Testis (tissue), 3 donors: ENCODE measurements around the gene RRP1. TPM values are rescaled to one million over a fixed set of nuclear protein-coding genes. Genes with fewer than 3 reads are reported as not detected.

Experiments
- DNase-seq: peaks from one replicate; pipeline ENCODE4 v3.0.0-alpha.2; 2019
- H3K27ac ChIP-seq, 2 donors: fragments of 200-600 bp; sonication (generic); one replicate each; pipeline ENCODE4 v1.5.1; 2019
- H3K27me3 ChIP-seq: fragments of 200-600 bp; sonication (generic); one replicate; pipeline ENCODE4 v1.5.1; 2019
- H3K36me3 ChIP-seq: fragments of 200-600 bp; sonication (generic); one replicate; pipeline ENCODE4 v1.5.1; 2017; ENCODE audit warnings: low read depth; ENCODE audit errors: missing control alignments
- H3K4me1 ChIP-seq: fragments of 200-600 bp; sonication (generic); one replicate; pipeline ENCODE4 v1.5.1; 2019
- H3K4me3 ChIP-seq, 2 donors: fragments of 200-600 bp; sonication (generic); one replicate each; pipeline ENCODE4 v1.5.1; 2017 to 2019
- H3K9me3 ChIP-seq: fragments of 200-600 bp; sonication (generic); one replicate; pipeline ENCODE4 v1.5.1; 2017
- POLR2A ChIP-seq: fragments of 450-650 bp; IDR thresholded peaks from one replicate; pipeline ENCODE4 v1.6.1; 2017; ENCODE audit warnings: antibody characterized with exemption, mild to moderate bottlenecking, moderate library complexity
- WGBS, 2 donors: methylation state at CpG; one replicate each; pipeline ENCODE4 v1.1.5; 2018; 5-methylcytosine and 5-hydroxymethylcytosine counted together
- intact Hi-C: fragments of 100-400 bp; cut with DNase I; formaldehyde crosslinking; loops from one replicate; pipeline ENCODE4 v1.15.1; 2023; ENCODE audit warnings: low total_unique reads
- polyA plus RNA-seq: library from polyadenylated mRNA; stranded (reverse); fragments of 350-450 nt; fragmentation: Illumina TruSeq; extraction: RNeasy Lipid Tissue Mini Kit (QIAGEN cat#74804); gene quantifications from one replicate; pipeline ENCODE4 v1.2.3, GENCODE V29; 2014; ENCODE audit warnings: low read depth, low replicate concordance; ENCODE audit not compliant: insufficient read depth
- total RNA-seq, 2 donors: library from RNA; depleted of rRNA; stranded (reverse); fragments of >200 nt; gene quantifications; one replicate each; pipeline ENCODE4 v1.2.3, GENCODE V29; 2016
- TF ChIP-seq, protein P1 (sequence below), 3 experiments: fragments of 450-650 bp in 2 of 3; fragments of 200-600 bp in 1 of 3; sonication (generic) in 1 of 3; IDR thresholded peaks; one replicate each; pipeline ENCODE4 v1.5.1; 2016 to 2019; ENCODE audit warnings: antibody characterized with exemption in 3 of 3, mild to moderate bottlenecking in 2 of 3, moderate library complexity in 1 of 3

Gene RRP1
- total and polyA plus RNA-seq, 3 donors from 2014 or later: 21.1 to 40.2 (median 33.6) TPM

DNA sequence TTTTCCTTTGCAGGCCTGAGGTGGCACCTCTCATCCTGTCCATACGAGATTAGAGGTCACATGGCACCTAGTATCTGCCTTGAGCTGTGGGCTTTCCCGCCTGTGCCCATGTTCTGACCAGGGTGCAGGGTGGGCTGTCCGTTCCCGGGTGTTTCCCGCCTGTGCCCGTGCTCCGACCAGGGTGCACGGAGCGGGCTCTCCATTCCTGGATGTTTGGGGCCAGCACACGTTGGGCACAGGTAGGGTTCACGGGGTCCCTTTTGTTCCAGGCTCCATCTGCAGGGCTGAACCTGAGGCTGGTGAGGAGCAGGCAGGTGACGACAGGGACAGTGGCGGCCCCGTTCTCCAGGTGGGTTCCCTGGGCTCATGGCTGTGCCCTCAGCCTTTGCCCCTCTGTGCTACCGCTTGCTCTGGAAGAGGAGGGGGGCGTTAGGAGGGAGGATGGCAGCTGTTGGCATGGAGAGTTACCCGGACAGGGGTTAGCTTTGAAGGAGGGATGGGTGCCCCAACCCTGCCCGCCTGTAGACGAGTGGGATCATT, 10.0 kb downstream of the RRP1 start:
- H3K27me3 ChIP-seq: no peaks in the 10 kb centered on the region
- 91 to 92% methylated on average over 7 to 19 of the region's 19 CpGs for WGBS, 2 donors
- peaks cover 3% of the 10 kb centered on the region for H3K4me1 ChIP-seq
- H3K4me3 ChIP-seq: no peak overlapping the region
- H3K9me3 ChIP-seq: no peaks in the 10 kb centered on the region
- TF ChIP-seq, protein P1, sequence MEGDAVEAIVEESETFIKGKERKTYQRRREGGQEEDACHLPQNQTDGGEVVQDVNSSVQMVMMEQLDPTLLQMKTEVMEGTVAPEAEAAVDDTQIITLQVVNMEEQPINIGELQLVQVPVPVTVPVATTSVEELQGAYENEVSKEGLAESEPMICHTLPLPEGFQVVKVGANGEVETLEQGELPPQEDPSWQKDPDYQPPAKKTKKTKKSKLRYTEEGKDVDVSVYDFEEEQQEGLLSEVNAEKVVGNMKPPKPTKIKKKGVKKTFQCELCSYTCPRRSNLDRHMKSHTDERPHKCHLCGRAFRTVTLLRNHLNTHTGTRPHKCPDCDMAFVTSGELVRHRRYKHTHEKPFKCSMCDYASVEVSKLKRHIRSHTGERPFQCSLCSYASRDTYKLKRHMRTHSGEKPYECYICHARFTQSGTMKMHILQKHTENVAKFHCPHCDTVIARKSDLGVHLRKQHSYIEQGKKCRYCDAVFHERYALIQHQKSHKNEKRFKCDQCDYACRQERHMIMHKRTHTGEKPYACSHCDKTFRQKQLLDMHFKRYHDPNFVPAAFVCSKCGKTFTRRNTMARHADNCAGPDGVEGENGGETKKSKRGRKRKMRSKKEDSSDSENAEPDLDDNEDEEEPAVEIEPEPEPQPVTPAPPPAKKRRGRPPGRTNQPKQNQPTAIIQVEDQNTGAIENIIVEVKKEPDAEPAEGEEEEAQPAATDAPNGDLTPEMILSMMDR (IDR thresholded peaks at IDR 0.05): no peak
- TF ChIP-seq POLR2A: no peak
- no peak overlapping the region for H3K27ac ChIP-seq
- intact Hi-C loops: no loop called here
- no peak for DNase-seq
- no peaks in the 10 kb centered on the region for H3K36me3 ChIP-seq

DNA sequence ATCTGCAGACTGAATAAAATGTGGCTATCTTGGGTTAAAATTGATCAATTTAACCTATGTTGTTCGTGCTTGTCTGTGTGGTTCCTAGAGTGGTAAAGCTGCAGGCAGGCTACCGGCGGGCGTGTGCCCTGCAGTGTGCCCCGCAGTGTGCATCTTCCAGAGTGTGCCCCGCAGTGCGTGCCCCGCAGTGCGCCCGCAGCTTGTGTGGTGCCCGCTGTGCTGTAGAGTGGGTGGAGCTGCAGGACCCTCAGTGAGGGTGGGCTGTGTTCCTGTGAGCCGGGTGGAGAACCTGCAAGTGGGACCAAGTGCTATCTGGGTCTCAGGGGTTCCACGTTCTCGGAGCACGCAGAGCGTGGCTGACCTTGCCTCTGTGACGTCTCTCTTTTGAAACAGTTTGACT, 10.7 kb downstream of the RRP1 start:
- Histone ChIP-seq H3K27ac (no peak overlapping the region), H3K4me1 (no peaks in the 10 kb centered on the region), H3K4me3 (no peak overlapping the region), H3K9me3 (no peaks in the 10 kb centered on the region), H3K36me3 (no peaks in the 10 kb centered on the region), H3K27me3 (no peaks in the 10 kb centered on the region)
- DNase-seq: no peak
- intact Hi-C loops: no loop called here
- TF ChIP-seq, protein P1 (IDR thresholded peaks at IDR 0.05): no peak
- TF ChIP-seq POLR2A: no peak
- WGBS, 2 donors: 93 to 99% methylated on average over 8 to 17 of the region's 17 CpGs

DNA sequence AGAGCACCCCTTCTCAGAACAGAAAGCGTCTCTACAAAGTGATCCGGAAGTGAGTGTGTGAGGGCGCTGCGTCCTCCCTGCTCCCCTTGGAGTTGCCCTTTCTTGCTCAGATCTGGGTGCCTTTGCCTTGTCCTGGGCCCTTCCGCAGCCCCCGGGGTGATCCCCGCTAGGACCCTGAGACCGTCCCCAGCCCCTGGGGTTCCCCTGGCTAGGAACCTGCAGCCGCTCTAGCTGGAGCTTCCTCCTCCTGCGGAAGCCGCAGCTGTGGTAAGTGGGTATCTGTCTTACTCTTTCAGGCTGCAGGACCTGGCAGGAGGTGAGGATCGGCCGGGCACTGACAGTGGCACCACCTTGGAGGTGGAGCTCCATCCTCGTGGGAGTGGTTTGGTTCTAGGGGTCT, 11.2 kb downstream of the RRP1 start:
- H3K27ac ChIP-seq: no peak overlapping the region
- no peak for TF ChIP-seq POLR2A
- TF ChIP-seq, protein P1 (IDR thresholded peaks at IDR 0.05): no peak
- no peaks in the 10 kb centered on the region for H3K4me1 ChIP-seq
- H3K4me3 ChIP-seq: no peak overlapping the region
- no peaks in the 10 kb centered on the region for H3K9me3 ChIP-seq
- H3K27me3 ChIP-seq: no peaks in the 10 kb centered on the region
- no peak for DNase-seq
- intact Hi-C loops: no loop called here
- 85 to 91% methylated on average over 14 of the region's 14 CpGs for WGBS, 2 donors
- no peaks in the 10 kb centered on the region for H3K36me3 ChIP-seq

DNA sequence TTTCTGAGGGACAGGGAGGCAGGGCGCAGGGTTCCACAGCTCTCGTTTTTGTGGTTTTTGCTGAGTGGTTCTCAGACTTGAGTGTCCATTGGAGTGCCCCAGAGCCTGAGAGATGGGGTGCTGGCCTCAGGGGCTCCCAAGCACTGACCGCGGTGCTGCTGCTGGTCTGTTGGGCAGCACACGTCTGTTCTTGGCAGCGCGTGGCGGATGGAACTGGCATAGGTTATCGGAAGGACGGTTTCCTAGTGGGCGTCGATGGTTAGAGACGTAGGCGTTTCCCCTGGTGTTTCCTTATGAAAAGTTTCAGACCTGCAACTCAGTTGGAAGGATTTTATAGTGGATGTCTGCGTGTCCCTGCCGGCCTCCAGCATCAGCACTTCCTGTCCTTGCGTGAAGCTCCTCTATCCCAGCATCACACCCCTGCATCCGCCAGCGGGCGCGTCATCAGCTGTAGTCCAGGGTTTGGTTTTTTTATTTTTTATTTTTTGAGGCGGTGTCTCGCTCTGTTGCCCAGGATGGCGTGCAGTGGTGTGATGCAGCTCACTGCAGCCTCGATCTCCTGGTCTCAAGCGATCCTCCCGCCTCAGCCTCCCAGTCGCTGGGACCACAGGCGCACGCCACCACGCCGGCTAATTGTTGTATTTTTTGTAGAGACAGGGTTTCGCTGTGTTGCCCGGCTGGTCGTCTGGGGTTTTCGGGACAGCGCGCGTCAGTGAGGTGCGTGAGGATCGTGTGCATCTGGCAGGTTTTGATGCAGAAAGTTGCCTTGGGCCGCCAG, 11.8 kb downstream of the RRP1 start:
- H3K4me3 ChIP-seq: no peak overlapping the region
- no peaks in the 10 kb centered on the region for H3K27me3 ChIP-seq
- 95% methylated on average over 40 to 41 of the region's 42 CpGs for WGBS, 2 donors
- no peak overlapping the region for H3K27ac ChIP-seq
- no peak for TF ChIP-seq POLR2A
- TF ChIP-seq, protein P1 (IDR thresholded peaks at IDR 0.05): no peak
- H3K4me1 ChIP-seq: no peaks in the 10 kb centered on the region
- H3K36me3 ChIP-seq: no peaks in the 10 kb centered on the region
- no peak for DNase-seq
- intact Hi-C loops: no loop called here
- H3K9me3 ChIP-seq: no peaks in the 10 kb centered on the region
